ENCODE measurements around the gene PRKG2. TPM values are rescaled to one million over a fixed set of nuclear protein-coding genes. Genes with fewer than 3 reads are reported as not detected.

Gene PRKG2
- polyA plus RNA-seq, 2 of the 4 experiments (the other 2 are of a cell fraction): 0.96 to 5.3 TPM

- ATAC-seq (no peak), DNase-seq (ENCODE audit: low read depth in 1 of 2, low spot score in 1 of 2) (no peak)
Measured at GRCh38 chr4:81149976-81150375, 65.0 kb downstream of the PRKG2 start.

GRCh38 chr4:81148576-81148975 is 66.4 kb downstream of the PRKG2 start:
- Histone ChIP-seq H3K4me3 (no peak overlapping the region), H3K4me1 (peaks cover 10% of the 10 kb centered on the region), H3K27ac (no peak overlapping the region), H3K4me2 (no peak overlapping the region), H3K9me3 (no peaks in the 10 kb centered on the region)
- FAIRE-seq (no peak), DNase-seq (ENCODE audit: low read depth in 1 of 2, low spot score in 1 of 2) (no peak), ATAC-seq (no peak)
- CTCF ChIA-PET: no interaction called here
- 85% methylated on average over 6 of the region's 6 CpGs for WGBS (ENCODE audit: missing lambda C conversion rate)
- POLR2A ChIA-PET: no interaction called here
- TF ChIP-seq PHF8 (IDR thresholded peaks at IDR 0.05; ENCODE audit: borderline replicate concordance, low read depth) (no peak), TP53 (CRISPR knock-in tag; IDR thresholded peaks at IDR 0.05) (no peak), CHD2 (IDR thresholded peaks at IDR 0.05; ENCODE audit: low read length, partially characterized antibody) (no peak), RFX5 (IDR thresholded peaks at IDR 0.05) (no peak), USF2 (IDR thresholded peaks at IDR 0.05) (no peak), RAD21 (conservative IDR thresholded peaks at IDR 0.05 in 1 of 2, IDR thresholded peaks at IDR 0.05 in 1 of 2) (no peak), CHD4 (IDR thresholded peaks at IDR 0.05; ENCODE audit: borderline replicate concordance) (no peak), JUNB (IDR thresholded peaks at IDR 0.05) (no peak), MAZ (IDR thresholded peaks at IDR 0.05; ENCODE audit: borderline replicate concordance, low read depth, low read length) (no peak), E2F6 (IDR thresholded peaks at IDR 0.05; ENCODE audit: borderline replicate concordance, low read depth) (no peak), JUN (IDR thresholded peaks at IDR 0.05) (no peak), ZFP36 (IDR thresholded peaks at IDR 0.05; ENCODE audit: borderline replicate concordance, partially characterized antibody) (no peak), EHMT2 (IDR thresholded peaks at IDR 0.05; ENCODE audit: low read depth) (no peak), NR3C1 (IDR thresholded peaks at IDR 0.05) (no peak), HEYL (CRISPR knock-in tag; IDR thresholded peaks at IDR 0.05) (no peak), SREBF2 (IDR thresholded peaks at IDR 0.05) (no peak), ZSCAN20 (CRISPR knock-in tag; IDR thresholded peaks at IDR 0.05) (no peak)

More at GRCh38 chr4:81149976-81150375, 65.0 kb downstream of the PRKG2 start:
- Histone ChIP-seq H3K4me2 (no peak overlapping the region), H3K4me1 (peaks cover 10% of the 10 kb centered on the region), H3K4me3 (no peak overlapping the region), H3K9me3 (no peaks in the 10 kb centered on the region), H3K27ac (no peak overlapping the region)
- CTCF ChIA-PET: no interaction called here
- FAIRE-seq: no peak
- no peak for TF ChIP-seq MAFK (IDR thresholded peaks at IDR 0.05; ENCODE audit: partially characterized antibody)
- TF ChIP-seq POLR2AphosphoS2 (conservative IDR thresholded peaks at IDR 0.05; ENCODE audit: low read length): no peak
- no peak for TF ChIP-seq REST (IDR thresholded peaks at IDR 0.05)
- no peak for TF ChIP-seq RFX5 (IDR thresholded peaks at IDR 0.05)
- no peak for TF ChIP-seq USF2 (IDR thresholded peaks at IDR 0.05)
- TF ChIP-seq MAX (IDR thresholded peaks at IDR 0.05): no peak
- TF ChIP-seq ATOH8 (CRISPR knock-in tag; IDR thresholded peaks at IDR 0.05; ENCODE audit: low read depth): no peak
- POLR2A ChIA-PET: no interaction called here
